ENCODE data around the gene SUCLG1. TPM values are rescaled to one million over a fixed set of nuclear protein-coding genes. Genes with fewer than 3 reads are reported as not detected.
"Not testable (repeated sequence)": the region's sequence is repeated elsewhere in the genome, so short reads cannot be mapped to it uniquely, and the experiment has no call there.

SUCLG1 gene
- total RNA-seq, 2 experiments from 2014 or later: 70.0 to 71.3 TPM

DNA sequence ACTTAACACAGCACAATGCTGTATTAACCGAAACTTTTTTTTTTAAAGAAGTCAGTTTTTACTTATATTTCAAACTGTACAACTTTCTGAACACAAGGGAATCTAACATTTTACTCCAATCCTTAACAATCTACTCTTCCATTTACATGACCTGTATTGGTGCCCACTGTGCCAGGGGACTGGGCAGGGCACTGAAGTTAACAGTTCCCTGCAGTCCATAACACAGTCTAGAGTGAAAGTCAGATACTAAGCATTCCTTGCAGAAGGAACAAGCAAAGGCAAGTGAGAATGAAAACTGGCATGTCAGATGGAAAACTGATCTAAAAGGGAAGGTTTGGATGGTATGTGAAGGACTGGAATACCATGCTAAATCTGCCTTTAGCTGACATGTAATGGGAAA is 29.8 kb downstream of the SUCLG1 start:
- ChIA-PET CTCF (no interaction called here), POLR2A (no interaction called here)

- ChIA-PET CTCF (no interaction called here), POLR2A (no interaction called here)
Measured at GRCh38 chr2:84427235-84428138, 31.6 kb downstream of the SUCLG1 start.

DNA sequence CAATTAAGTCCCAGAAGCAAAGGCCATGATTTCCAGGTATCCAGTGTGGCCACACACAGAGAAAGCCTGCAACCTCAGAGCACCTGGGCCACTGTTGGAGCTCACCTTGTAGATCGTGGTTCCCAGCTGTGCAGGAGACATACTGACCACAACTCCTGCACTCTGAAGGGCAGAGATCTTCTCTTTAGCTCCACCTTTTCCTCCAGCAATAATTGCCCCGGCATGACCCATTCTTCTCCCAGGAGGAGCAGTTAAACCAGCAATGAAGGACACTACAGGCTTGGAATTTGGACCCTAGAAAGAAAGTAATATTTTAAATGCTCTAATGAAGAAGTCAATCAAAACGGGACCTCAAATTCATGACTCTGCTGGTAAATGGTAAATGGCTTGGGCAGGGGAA is 33.8 kb downstream of the SUCLG1 start:
- ChIA-PET CTCF (interaction anchor here (0.7 kb wide), 1 partner anchor 225 kb away, joined by 3 read pairs; no protein-coding TSS in a partner anchor), POLR2A (interaction anchor here (0.6 kb wide), 1 partner anchor 25 kb away, joined by 3 read pairs; no protein-coding TSS in a partner anchor)

- CTCF ChIA-PET: no interaction called here
- POLR2A ChIA-PET: no interaction called here
Measured at GRCh38 chr2:84424152-84424551, 34.9 kb downstream of the SUCLG1 start.

- POLR2A ChIA-PET: no interaction called here
- CTCF ChIA-PET: no interaction called here
Measured at GRCh38 chr2:84421791-84422190, 37.3 kb downstream of the SUCLG1 start.

DNA sequence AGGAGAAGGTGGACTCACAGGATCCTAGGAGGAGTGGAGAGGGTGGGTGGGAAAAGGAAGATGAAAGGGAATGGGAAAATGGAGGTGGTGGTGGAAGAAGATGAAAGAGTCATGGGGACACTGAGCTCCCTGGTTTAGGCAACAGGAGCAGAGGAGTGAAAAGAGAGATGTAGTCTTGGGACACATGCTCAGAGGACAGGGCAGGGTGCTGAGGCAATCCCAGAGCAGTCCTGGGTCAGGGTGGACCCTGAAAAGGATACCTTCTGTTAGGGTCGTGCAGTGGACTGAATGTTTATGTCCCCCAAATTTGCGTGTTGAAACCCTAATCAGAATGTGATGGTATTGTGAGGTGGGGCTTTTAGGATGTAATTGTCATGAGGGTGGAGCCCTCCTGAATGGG is 37.9 kb downstream of the SUCLG1 start:
- ChIA-PET POLR2A (no interaction called here), CTCF (no interaction called here)

DNA sequence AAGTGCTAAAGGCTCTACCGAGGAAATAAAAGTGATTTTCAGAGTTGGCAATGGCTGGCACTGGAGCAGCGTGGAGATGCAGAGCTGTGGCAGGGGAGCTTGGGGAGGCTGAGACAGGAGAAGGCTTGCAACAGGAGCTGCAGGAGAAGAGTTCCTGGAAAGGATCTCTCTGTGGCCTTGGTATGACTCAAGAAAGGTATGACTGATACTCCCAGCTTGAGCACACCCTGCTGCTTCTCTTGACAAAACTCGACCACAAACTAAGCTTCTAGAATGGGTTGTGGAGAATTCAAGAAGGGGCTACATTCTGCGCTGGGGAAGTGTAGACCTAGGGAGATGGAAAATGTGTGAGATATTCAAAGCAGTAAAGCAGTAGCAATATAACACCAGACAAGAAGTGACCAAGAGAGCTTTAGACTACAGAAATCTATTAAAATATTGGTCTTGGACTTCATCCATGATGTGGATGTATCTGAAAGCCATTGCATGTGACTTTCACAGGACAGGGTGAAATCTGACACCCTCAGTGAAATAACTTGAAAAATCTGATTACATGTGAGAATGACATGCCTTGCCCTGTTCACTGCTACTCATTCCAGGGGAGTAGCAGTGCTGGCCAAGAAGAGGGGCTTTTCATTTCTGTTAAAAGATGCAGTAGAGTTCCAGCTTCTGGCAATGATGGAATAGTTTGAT is 41.5 kb downstream of the SUCLG1 start:
- POLR2A ChIA-PET: no interaction called here
- CTCF ChIA-PET: no interaction called here

GRCh38 chr2:84409531-84409930 is 49.5 kb downstream of the SUCLG1 start:
- ChIA-PET POLR2A (no interaction called here), CTCF (no interaction called here)

DNA sequence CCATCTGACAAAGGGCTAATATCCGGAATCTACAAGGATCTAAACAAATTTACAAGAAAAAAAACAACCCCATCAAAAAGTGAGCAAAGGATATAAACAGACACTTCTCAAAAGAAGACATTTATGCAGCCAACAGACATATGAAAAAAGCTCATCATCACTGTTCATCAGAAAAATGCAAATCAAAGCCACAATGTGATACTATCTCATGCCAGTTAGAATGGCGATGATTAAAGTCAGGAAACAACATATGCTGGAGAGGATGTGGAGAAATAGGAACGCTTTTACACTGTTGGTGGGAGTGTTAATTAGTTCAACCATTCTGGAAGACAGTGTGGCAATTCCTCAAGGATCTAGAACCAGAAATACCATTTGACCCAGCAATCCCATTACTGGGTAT is 57.0 kb downstream of the SUCLG1 start:
- POLR2A ChIA-PET, CTCF ChIA-PET: not testable (repeated sequence)

- CTCF ChIA-PET, POLR2A ChIA-PET: not testable (repeated sequence)
Measured at GRCh38 chr2:84399839-84400238, 59.2 kb downstream of the SUCLG1 start.

DNA sequence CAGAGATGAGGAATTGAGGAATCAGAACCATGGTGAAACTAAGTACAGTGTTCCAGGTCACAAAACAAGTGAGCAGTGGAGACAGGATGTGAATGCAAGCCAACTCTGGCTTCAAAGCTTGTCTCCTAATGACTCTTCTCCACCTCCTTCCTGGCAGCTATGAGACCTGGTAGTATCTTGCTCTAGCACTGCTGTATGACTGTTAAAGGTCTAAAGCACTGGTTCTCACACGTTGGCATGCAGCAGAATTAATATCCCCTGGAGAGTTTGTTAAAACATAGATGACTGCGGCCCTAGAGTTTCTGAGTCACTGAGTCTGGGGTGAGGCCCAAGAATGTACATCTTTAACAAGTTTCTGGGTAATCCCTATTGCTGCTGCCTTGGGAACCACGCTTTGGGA is 63.3 kb downstream of the SUCLG1 start:
- POLR2A ChIA-PET: no interaction called here
- CTCF ChIA-PET: no interaction called here

DNA sequence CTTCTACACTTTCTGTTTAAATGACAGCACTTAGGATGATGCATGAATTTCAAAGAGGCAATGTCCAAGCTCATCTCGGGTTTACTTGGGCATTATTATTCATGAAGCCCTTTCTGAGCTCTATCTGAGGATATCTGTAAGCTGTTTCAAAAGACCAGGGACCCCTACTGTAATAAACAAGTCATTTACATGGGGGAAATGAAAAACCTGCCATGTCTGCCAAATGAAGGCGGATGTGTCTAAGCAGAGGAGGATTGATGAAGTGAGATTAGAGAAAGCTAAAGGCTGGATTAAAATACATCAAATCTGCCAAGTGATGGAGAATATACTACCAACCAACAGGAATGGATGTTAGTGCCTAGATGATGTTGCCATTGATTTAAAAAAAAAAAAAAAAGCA is 64.5 kb downstream of the SUCLG1 start:
- CTCF ChIA-PET: no interaction called here
- POLR2A ChIA-PET: no interaction called here

- ChIA-PET CTCF (no interaction called here), POLR2A (no interaction called here)
Measured at GRCh38 chr2:84393829-84394228, 65.3 kb downstream of the SUCLG1 start.

DNA sequence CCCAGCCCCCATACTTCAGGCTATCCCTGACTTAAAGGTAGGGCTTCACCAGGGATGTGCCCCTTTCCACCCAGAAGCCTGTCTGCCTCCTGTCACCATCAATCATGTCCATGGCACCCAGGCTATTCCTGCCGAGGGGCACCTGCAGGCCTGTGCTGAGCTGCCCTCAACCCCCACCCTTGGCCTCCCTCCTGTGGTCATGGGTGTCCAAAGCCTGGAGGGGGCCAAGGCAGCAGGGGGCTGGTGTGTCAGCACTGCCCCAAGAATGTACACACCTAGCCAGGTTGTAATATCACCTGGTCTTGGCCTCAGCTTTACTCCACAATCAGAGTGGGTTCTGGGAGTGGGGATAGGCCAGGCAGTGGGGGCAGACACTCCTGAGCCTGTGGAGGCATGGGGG is 69.3 kb downstream of the SUCLG1 start:
- CTCF ChIA-PET: no interaction called here
- POLR2A ChIA-PET: no interaction called here

DNA sequence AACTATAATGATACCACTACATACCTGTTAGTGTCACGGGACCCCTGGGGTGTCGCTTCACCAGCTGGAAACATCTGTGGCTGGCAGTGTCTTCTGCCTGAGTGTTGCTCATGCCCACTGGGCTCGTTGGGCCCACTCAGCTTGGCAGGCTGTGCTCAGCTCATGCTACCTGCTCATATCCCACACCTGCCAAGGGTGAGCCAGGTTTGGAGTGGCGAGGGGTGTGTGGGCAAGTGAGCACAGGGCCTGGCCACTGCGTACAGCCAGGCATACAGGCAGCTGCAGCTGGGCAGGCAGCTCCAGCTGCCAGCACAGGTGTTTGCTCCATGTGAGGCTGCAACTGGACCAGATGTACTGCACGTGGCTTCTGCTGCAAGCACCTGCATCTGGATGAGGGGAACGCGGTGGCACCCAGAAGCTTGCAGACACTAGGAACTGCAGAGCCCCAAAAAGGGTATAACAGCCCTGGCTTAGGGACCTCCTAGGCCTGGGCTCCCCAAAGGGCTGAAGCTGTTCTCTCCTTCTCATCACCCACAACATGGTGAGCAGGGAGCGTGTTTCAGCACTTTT is 70.1 kb downstream of the SUCLG1 start:
- ChIA-PET POLR2A (no interaction called here), CTCF (no interaction called here)

GRCh38 chr2:84388133-84388532 is 70.9 kb downstream of the SUCLG1 start:
- POLR2A ChIA-PET: no interaction called here
- CTCF ChIA-PET: no interaction called here

DNA sequence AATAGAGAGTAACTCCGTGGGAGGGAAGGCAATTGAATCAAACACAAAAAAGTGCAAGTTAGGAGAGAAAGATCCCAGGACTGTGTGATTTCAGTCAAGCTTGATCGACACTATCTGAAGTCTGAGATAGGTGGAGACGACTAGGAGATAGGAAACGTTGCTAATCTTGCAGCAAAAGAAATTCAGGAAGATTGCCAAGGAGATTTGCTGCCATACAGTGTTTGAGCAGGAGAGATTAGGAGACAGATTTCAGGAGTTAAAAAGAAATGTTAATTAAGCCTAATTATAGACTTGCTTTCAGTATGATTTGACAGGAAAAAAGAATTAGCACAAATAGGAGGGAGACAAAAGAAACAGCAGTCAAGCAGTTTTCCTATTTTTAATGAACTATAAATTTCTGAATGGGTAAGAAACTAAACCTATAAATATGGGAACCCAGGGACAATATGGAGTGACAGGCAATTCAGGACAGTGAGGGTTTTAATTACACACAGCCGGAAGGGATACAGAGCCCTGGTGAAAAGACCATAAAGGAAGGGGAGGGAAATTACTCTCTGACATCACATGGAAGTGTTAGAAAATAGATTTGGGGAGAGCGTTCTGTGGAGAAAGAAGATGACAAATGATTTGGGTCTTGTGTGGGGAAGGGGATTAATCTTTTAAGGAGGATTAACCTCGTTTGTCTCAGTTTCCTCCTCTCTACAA is 72.6 kb downstream of the SUCLG1 start:
- ChIA-PET POLR2A (no interaction called here), CTCF (no interaction called here)

GRCh38 chr2:84383271-84383670 is 75.8 kb downstream of the SUCLG1 start:
- ChIA-PET POLR2A (no interaction called here), CTCF (no interaction called here)

GRCh38 chr2:84380875-84381274 is 78.2 kb downstream of the SUCLG1 start:
- ChIA-PET POLR2A (no interaction called here), CTCF (no interaction called here)

DNA sequence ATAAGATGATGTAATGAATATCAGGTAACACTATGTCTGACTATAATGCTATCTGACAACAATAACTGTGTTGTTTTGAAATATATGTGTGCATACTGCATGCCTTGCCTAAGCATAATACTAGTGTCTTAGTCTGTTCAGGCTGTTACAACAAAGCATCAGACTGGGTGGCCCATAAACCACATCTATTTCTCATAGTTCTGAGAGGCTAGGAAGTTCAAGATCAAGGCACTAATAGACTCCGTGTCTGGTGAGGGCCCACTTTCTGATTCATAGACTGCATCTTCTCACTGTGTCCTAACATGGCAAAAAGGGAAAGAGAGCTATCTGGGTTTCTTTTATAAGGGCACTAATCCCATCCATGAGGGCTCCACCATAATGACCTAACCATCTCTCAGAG is 80.1 kb downstream of the SUCLG1 start:
- ChIA-PET CTCF (no interaction called here), POLR2A (no interaction called here)

DNA sequence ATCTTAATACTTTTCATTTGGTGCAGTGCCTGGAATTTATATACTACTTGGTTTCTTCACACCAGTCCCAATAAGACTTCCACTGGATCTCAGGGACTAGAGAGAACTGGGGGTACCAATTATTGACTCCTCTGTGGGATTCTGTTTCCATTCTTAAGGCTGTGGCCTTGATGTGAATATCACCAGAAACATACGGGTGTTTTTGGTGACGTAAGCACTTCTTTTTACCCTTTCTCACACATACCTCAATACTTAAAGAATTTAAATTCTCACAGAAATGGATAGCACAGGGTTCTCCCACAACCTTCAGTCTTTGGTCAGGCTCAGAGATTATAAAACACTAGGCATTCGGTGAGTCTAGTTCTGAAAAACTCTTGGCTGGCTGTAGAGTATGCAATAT is 84.1 kb downstream of the SUCLG1 start:
- POLR2A ChIA-PET: no interaction called here
- CTCF ChIA-PET: no interaction called here

Data from activated CD8-positive, alpha-beta memory T cell treated with anti-CD3 and anti-CD28 coated beads for 36 hours (primary cell).